Natural killer cell treated with Interleukin-12 subunit alpha and Interleukin-12 subunit beta and Interleukin-15 and Interleukin-18, amount 100 ng/mL, for 72 hours (primary cell): ENCODE measurements around the gene SBF1. TPM values are rescaled to one million over a fixed set of nuclear protein-coding genes. Genes with fewer than 3 reads are reported as not detected.

Source experiments
- ATAC-seq, 2 donors: fragments of 150-1000 bp; cut with Tn5 transposase in 1 of 2; sonication (Bioruptor Pico), chemical (Tn5 transposase) in 1 of 2; 2 replicates each; pipeline ENCODE4 v1.10.0; 2021
- DNase-seq: peaks from one replicate; pipeline ENCODE4 v3.0.0; 2022; ENCODE audit warnings: low spot score
- H3K27ac Mint-ChIP-seq, 2 donors: 1 replicate in 1 of 2; 2 replicates in 1 of 2; pipeline ENCODE4 v1.8.0; 2022; ENCODE audit warnings: mixed read lengths in 2 of 2, mild to moderate bottlenecking in 1 of 2, moderate library complexity in 1 of 2
- H3K27me3 Mint-ChIP-seq, 2 donors: 1 replicate in 1 of 2; 2 replicates in 1 of 2; pipeline ENCODE4 v1.8.0; 2022; ENCODE audit warnings: mixed read lengths in 2 of 2
- H3K36me3 Mint-ChIP-seq: one replicate; pipeline ENCODE4 v1.8.0; 2022; ENCODE audit warnings: mixed read lengths
- H3K4me1 Mint-ChIP-seq, 2 donors: 1 replicate in 1 of 2; 2 replicates in 1 of 2; pipeline ENCODE4 v1.8.0; 2022; ENCODE audit warnings: low read depth in 2 of 2, mixed read lengths in 2 of 2, mild to moderate bottlenecking in 1 of 2
- H3K4me3 Mint-ChIP-seq: one replicate; pipeline ENCODE4 v1.8.0; 2022; ENCODE audit warnings: mixed read lengths
- H3K9me3 Mint-ChIP-seq: 2 replicates; pipeline ENCODE4 v1.8.0; 2022; ENCODE audit warnings: mixed read lengths
- total RNA-seq, 2 donors: library from RNA; stranded (reverse); gene quantifications; one replicate each; pipeline ENCODE4 v1.2.3, GENCODE V29; 2022

Gene SBF1
- total RNA-seq, 2 donors from 2014 or later: 114 to 152 TPM

GRCh38 chr22:50445880-50446707, 28.7 kb downstream of the SBF1 start:
- H3K9me3 Mint-ChIP-seq: no peaks in the 10 kb centered on the region
- DNase-seq (no peak), ATAC-seq (no peak)
- H3K27me3 Mint-ChIP-seq: no peaks in the 10 kb centered on the region
- peak overlapping the region; percentile 12 for H3K4me3 Mint-ChIP-seq
- peak overlapping the region; percentile 58 to 81 for H3K27ac Mint-ChIP-seq
- peaks cover 10% of the 10 kb centered on the region for H3K36me3 Mint-ChIP-seq
- peaks cover 20 to 21% of the 10 kb centered on the region in 2 donors for H3K4me1 Mint-ChIP-seq

DNA sequence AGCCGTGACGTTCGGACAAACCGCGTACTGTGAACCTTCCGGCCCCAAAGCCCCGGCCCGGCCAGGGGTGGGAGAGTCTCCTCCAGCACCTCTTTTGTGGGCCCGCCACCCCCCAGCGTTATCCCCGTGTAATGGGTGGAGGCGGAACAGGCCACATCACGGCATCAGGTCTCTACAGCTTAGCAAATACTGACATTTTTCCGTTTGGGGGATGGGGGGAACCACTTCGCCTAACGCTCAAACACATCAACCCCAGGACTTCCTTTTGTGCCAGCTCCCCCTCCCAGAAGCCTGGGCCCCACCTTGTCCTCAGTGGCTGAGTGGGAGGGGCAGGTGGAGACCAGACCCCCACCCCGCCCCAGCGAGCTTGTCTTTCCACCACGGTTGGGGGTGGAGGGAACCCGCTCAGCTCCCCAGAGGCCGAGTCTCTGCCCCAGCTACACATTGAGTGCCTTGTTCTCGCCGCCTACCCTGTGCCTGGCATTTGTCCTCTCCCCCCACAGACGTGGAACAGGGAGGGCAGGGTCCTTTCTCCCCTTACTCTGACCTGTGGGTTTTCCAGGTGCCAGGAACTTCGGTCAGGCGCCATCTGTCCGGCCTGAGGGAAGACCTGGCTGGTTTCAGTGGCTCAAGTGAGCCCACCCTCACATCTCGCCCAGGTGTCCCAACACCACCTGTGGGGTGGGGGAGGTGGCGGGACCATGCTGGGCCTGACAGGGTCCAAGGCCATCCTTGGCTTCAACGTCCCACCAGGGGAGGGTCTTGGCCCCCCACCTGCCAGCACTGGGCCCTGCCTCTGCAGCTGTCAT, 29.6 kb downstream of the SBF1 start:
- no peaks in the 10 kb centered on the region for H3K9me3 Mint-ChIP-seq
- peak overlapping the region; percentile 58 to 81 for H3K27ac Mint-ChIP-seq
- H3K27me3 Mint-ChIP-seq: no peaks in the 10 kb centered on the region
- ATAC-seq: peak in 1 of 2 donors; percentile 31
- peak overlapping the region; percentile 12 for H3K4me3 Mint-ChIP-seq
- peaks cover 20 to 21% of the 10 kb centered on the region in 2 donors for H3K4me1 Mint-ChIP-seq
- peak; percentile 59 for DNase-seq
- H3K36me3 Mint-ChIP-seq: peaks cover 10% of the 10 kb centered on the region

- peak overlapping the region; percentile 58 to 81 for H3K27ac Mint-ChIP-seq
Measured at GRCh38 chr22:50444663-50445062, 30.2 kb downstream of the SBF1 start.

GRCh38 chr22:50443801-50444625, 30.8 kb downstream of the SBF1 start:
- Mint-ChIP-seq H3K9me3 (no peaks in the 10 kb centered on the region), H3K36me3 (peaks cover 5% of the 10 kb centered on the region), H3K27me3 (no peaks in the 10 kb centered on the region), H3K27ac (peak overlapping the region; percentile 33 to 67), H3K4me1 (peaks cover 13 to 15% of the 10 kb centered on the region in 2 donors), H3K4me3 (no peak overlapping the region)
- DNase-seq: peak; percentile 56
- no peak for ATAC-seq

More at GRCh38 chr22:50444663-50445062, 30.2 kb downstream of the SBF1 start:
- no peak for ATAC-seq
- peak; percentile 51 for DNase-seq
- Mint-ChIP-seq H3K36me3 (peaks cover 8% of the 10 kb centered on the region), H3K9me3 (no peaks in the 10 kb centered on the region), H3K4me3 (no peak overlapping the region), H3K4me1 (peaks cover 17 to 18% of the 10 kb centered on the region in 2 donors), H3K27me3 (no peaks in the 10 kb centered on the region)

DNA sequence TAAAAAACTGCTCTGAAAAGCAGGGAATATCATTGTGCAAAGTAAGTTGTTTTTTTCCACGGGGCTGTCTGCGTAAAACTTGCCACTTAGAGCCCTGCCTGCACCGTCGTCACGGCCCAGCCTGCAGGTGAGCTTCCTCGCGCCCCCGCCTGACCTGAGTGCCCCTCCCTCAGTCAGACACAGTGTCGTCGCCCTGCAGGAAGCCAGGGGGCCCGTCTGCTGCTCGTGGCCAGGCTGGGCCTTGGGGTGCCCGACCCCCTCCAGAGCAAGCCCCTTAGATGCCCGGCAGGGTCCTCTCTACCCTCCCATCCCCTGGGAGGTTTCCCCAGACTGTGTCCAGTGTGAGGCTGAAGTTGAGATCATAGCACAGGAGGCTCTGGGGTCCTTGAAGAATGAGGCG, 31.6 kb downstream of the SBF1 start:
- no peak overlapping the region for H3K4me3 Mint-ChIP-seq
- H3K4me1 Mint-ChIP-seq: peaks cover 6 to 10% of the 10 kb centered on the region in 2 donors
- ATAC-seq (no peak), DNase-seq (peak; percentile 61)
- H3K36me3 Mint-ChIP-seq: peaks cover under 1% of the 10 kb centered on the region
- peak overlapping the region; percentile 33 to 67 for H3K27ac Mint-ChIP-seq
- no peaks in the 10 kb centered on the region for H3K27me3 Mint-ChIP-seq
- H3K9me3 Mint-ChIP-seq: no peaks in the 10 kb centered on the region

- no peak for DNase-seq
- H3K27me3 Mint-ChIP-seq: no peaks in the 10 kb centered on the region
- no peak overlapping the region for H3K27ac Mint-ChIP-seq
Measured at GRCh38 chr22:50441428-50441993, 33.3 kb downstream of the SBF1 start.

GRCh38 chr22:50440544-50441249, 34.1 kb downstream of the SBF1 start:
- Mint-ChIP-seq H3K4me1 (peaks cover under 1 to 7% of the 10 kb centered on the region in 2 donors), H3K4me3 (no peak overlapping the region), H3K9me3 (no peaks in the 10 kb centered on the region), H3K27me3 (no peaks in the 10 kb centered on the region), H3K27ac (no peak overlapping the region), H3K36me3 (no peaks in the 10 kb centered on the region)
- ATAC-seq: no peak
- no peak for DNase-seq

More at GRCh38 chr22:50441428-50441993, 33.3 kb downstream of the SBF1 start:
- Mint-ChIP-seq H3K36me3 (no peaks in the 10 kb centered on the region), H3K4me3 (no peak overlapping the region), H3K4me1 (peaks cover 4 to 7% of the 10 kb centered on the region in 2 donors), H3K9me3 (no peaks in the 10 kb centered on the region)
- ATAC-seq: no peak

- Mint-ChIP-seq H3K9me3 (no peaks in the 10 kb centered on the region), H3K4me3 (no peak overlapping the region), H3K4me1 (peaks cover 0 to 8% of the 10 kb centered on the region in 2 donors), H3K27me3 (no peaks in the 10 kb centered on the region), H3K27ac (no peak overlapping the region), H3K36me3 (no peaks in the 10 kb centered on the region)
- ATAC-seq (no peak), DNase-seq (no peak)
Measured at GRCh38 chr22:50439871-50440331, 34.9 kb downstream of the SBF1 start.

DNA sequence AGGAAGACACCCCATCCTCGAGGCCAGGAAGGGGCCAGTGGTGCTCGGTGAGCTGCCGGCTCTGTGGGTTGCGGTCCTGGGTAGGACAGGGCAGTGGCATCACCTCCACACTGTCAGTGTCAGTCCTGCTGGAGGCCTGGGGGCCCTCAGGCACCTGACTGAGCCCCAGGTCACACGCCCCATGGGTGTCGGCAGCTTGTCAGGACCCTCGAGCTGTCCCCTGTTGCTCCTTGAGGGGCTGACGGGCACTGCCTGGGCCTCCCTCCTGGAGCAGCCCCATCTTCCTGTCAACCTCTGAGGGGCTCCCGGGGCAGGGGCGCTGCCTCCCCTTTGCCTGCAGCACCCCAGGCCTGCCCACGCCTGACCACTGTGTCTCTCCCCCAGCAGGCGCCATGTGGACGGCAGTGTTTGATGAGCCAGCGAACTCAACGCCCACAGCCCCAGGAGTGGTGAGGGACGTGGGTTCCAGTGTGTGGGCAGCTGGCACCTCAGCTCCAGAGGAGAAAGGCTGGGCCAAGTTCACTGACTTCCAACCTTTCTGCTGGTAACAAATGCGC, 35.4 kb downstream of the SBF1 start:
- DNase-seq: no peak
- Mint-ChIP-seq H3K27me3 (no peaks in the 10 kb centered on the region), H3K27ac (no peak overlapping the region), H3K36me3 (no peaks in the 10 kb centered on the region), H3K9me3 (no peaks in the 10 kb centered on the region), H3K4me1 (peaks cover 0 to 6% of the 10 kb centered on the region in 2 donors), H3K4me3 (no peak overlapping the region)
- no peak for ATAC-seq

GRCh38 chr22:50438305-50439275, 36.2 kb downstream of the SBF1 start:
- H3K9me3 Mint-ChIP-seq: no peaks in the 10 kb centered on the region
- no peaks in the 10 kb centered on the region for H3K36me3 Mint-ChIP-seq
- H3K4me1 Mint-ChIP-seq: peaks cover 0 to 6% of the 10 kb centered on the region in 2 donors
- no peak overlapping the region for H3K4me3 Mint-ChIP-seq
- ATAC-seq (no peak), DNase-seq (no peak)
- no peak overlapping the region for H3K27ac Mint-ChIP-seq
- H3K27me3 Mint-ChIP-seq: no peaks in the 10 kb centered on the region

GRCh38 chr22:50437511-50438304, 37.1 kb downstream of the SBF1 start:
- no peak overlapping the region for H3K27ac Mint-ChIP-seq
- no peaks in the 10 kb centered on the region for H3K36me3 Mint-ChIP-seq
- ATAC-seq: no peak
- H3K4me3 Mint-ChIP-seq: no peak overlapping the region
- no peak for DNase-seq
- no peaks in the 10 kb centered on the region for H3K9me3 Mint-ChIP-seq
- peaks cover 0 to 2% of the 10 kb centered on the region in 2 donors for H3K4me1 Mint-ChIP-seq
- H3K27me3 Mint-ChIP-seq: no peaks in the 10 kb centered on the region
